ENCODE measurements around the gene LSAMP. TPM values are rescaled to one million over a fixed set of nuclear protein-coding genes. Genes with fewer than 3 reads are reported as not detected.

Gene LSAMP
- total RNA-seq, 2 donors from 2014 or later, result 1.7 to 2.1 TPM

DNA sequence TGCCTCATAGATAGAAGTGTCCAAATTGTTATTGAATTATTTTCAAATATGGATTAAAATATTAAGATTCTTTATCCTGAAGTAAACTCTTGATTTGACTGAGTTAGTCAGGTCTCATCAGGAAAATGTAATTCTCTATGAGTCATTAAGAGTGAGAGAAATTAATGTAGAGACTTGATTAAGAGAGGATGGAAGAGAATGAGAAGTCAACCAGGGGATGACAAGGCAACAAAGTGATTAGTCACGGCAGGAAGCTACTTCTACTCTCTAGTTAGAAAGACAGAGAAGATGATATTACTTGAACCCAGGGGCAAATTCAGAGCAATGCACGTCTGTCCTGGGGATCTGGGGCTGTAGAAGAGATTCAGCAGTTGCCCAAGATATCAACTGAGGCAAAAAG is 202.5 kb downstream of the LSAMP start:
- Histone ChIP-seq H3K27me3 (no peaks in the 10 kb centered on the region), H3K4me1 (no peaks in the 10 kb centered on the region), H3K4me3 (no peak overlapping the region), H3K27ac (no peak overlapping the region), H3K9me3 (no peaks in the 10 kb centered on the region), H3K36me3 (no peaks in the 10 kb centered on the region)
- DNase-seq (ENCODE audit: low spot score), result no peak
- TF ChIP-seq, protein P1, sequence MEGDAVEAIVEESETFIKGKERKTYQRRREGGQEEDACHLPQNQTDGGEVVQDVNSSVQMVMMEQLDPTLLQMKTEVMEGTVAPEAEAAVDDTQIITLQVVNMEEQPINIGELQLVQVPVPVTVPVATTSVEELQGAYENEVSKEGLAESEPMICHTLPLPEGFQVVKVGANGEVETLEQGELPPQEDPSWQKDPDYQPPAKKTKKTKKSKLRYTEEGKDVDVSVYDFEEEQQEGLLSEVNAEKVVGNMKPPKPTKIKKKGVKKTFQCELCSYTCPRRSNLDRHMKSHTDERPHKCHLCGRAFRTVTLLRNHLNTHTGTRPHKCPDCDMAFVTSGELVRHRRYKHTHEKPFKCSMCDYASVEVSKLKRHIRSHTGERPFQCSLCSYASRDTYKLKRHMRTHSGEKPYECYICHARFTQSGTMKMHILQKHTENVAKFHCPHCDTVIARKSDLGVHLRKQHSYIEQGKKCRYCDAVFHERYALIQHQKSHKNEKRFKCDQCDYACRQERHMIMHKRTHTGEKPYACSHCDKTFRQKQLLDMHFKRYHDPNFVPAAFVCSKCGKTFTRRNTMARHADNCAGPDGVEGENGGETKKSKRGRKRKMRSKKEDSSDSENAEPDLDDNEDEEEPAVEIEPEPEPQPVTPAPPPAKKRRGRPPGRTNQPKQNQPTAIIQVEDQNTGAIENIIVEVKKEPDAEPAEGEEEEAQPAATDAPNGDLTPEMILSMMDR (IDR thresholded peaks at IDR 0.05), result no peak

DNA sequence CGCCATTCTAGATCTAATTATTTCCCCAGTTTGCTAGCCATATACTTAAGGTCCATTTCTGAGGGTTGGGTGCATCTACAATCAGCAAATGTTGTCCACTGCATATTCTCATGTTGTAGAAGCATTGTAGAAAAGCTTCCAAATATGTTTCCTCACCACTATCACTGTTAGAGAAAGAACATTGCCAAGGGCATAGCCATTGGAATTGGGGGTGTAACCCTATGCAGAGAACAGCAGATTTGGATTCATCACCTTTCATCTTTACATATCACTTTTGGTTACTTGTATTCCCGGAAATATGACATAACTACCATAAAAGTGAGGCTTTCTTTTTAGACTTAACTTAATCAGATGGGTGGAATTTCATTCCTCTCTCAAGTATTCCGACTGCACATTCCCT is 203.6 kb downstream of the LSAMP start:
- DNase-seq (ENCODE audit: low spot score), result no peak
- no peaks in the 10 kb centered on the region for H3K9me3 ChIP-seq
- TF ChIP-seq, protein P1 (IDR thresholded peaks at IDR 0.05), result no peak
- no peak overlapping the region for H3K27ac ChIP-seq
- H3K4me1 ChIP-seq, result no peaks in the 10 kb centered on the region
- no peak overlapping the region for H3K4me3 ChIP-seq
- H3K36me3 ChIP-seq, result no peaks in the 10 kb centered on the region
- no peaks in the 10 kb centered on the region for H3K27me3 ChIP-seq

DNA sequence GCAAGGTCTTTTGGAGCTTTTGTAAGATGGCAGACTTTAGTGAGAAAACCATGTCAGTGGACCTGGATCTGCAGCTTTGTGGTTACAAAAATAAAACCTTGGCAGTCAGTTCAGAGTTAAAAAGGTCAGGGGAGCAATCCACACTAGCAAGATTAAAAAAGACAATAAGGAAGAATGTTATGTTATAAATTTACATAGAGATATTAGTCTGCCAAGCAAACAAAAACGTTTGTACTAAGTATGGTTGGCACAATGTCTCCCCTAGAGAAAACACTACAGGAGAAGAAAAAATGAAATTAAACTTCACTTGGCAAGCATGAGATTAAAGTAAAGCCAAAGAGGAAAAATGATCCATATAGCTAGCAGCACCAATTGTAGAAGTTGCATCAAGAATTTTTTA is 205.0 kb downstream of the LSAMP start:
- H3K36me3 ChIP-seq, result no peaks in the 10 kb centered on the region
- no peak overlapping the region for H3K4me3 ChIP-seq
- H3K27me3 ChIP-seq, result no peaks in the 10 kb centered on the region
- no peak overlapping the region for H3K27ac ChIP-seq
- no peaks in the 10 kb centered on the region for H3K4me1 ChIP-seq
- TF ChIP-seq, protein P1 (IDR thresholded peaks at IDR 0.05), result no peak
- no peaks in the 10 kb centered on the region for H3K9me3 ChIP-seq
- DNase-seq (ENCODE audit: low spot score), result no peak

DNA sequence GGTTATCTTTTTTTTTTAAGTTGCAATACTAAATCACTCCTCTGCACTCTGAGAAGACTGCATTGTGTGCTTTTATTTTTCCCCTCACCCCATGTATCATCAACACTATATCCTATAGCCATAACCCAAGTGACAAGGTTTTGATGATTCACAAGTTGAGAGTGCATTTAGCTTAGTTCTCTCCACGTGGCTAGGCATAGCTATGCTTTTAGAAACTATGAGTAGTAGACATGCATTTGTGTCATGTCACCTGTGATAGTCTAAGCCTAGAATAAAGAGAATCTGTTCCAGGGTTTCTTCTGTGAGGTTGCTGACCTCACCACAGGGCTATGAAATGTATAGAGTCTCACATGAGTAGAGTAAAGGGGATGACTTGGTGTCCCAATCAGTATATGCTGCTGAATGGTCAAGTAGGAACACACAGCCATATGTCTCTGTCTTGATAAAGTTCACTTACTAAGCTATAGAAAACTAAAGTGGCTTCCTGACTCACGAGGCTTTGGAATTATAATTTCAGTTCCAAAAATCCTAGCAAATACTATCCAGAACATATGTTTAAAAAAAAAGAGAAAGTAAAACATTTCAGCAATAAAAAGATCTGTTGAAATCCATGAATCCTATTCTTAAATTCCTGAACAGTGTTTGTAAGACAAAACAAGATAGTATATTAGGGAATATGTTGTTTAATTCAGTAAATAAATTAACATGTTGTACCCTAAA is 206.3 kb downstream of the LSAMP start:
- H3K4me3 ChIP-seq, result no peak overlapping the region
- H3K27ac ChIP-seq, result no peak overlapping the region
- DNase-seq (ENCODE audit: low spot score), result no peak
- H3K36me3 ChIP-seq, result no peaks in the 10 kb centered on the region
- TF ChIP-seq, protein P1 (IDR thresholded peaks at IDR 0.05), result no peak
- H3K9me3 ChIP-seq, result no peaks in the 10 kb centered on the region
- no peaks in the 10 kb centered on the region for H3K4me1 ChIP-seq
- no peaks in the 10 kb centered on the region for H3K27me3 ChIP-seq

DNA sequence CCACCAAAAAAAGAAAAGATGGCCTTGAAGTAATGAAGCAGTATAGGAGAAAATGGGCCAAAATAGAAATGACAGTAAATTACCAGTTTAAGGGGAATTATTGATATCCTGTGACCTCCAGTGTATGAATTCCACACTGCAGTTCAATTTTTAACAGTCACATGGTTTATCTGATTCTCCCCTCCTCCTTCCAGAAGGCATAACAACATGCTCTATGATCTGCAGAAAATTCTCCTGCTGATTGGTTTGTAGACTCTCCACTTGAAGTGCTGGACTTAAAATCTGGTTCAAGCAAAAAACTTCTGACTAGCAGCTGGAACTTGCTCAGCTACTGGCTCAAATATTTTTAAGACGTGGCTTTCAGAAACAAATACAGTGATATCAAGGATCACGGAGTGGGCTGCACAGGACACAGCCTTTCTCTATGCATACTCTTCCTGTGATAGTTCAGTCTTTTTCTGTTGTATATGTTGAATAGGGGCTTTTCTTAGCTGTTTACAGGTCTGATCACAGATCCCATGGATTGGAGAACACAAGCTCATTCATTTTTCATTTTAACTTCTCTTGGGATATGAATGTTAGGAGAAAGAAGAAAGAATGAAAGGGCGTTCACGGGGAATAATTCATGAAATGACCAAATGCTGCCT is 211.5 kb downstream of the LSAMP start:
- no peaks in the 10 kb centered on the region for H3K36me3 ChIP-seq
- no peaks in the 10 kb centered on the region for H3K9me3 ChIP-seq
- no peak overlapping the region for H3K27ac ChIP-seq
- TF ChIP-seq, protein P1 (IDR thresholded peaks at IDR 0.05), result no peak
- H3K4me3 ChIP-seq, result no peak overlapping the region
- DNase-seq (ENCODE audit: low spot score), result no peak
- no peaks in the 10 kb centered on the region for H3K27me3 ChIP-seq
- H3K4me1 ChIP-seq, result no peaks in the 10 kb centered on the region

Measured in right atrium auricular region (tissue), 2 donors.